ENCODE data around the gene SERINC5. TPM values are rescaled to one million over a fixed set of nuclear protein-coding genes. Genes with fewer than 3 reads are reported as not detected.

SERINC5 gene
- total RNA-seq, 1 experiment from 2014 or later, result 52.3 TPM

DNA sequence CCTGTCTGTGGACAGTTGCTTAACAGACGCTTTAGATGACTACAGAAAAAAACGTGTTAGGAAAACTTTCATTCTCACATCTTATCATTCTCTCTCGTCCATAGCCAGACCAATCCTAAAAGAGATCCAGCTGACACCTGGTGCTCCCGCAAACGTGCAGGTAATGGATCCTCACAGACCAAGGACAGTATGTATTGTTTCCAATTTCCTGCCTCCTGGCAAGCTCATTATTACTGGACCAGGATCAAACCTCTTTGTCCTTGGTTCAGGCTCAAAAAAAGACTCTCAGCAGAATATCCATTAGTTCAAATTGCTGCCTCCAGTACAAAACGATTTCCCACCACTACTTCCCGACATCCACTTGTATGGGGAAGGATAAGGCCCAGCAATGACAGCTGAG lies 62.4 kb downstream of the SERINC5 start:
- Histone ChIP-seq H2AK5ac (ENCODE audit: insufficient read length, low read length) (no peak overlapping the region), H3K27ac (ENCODE audit: insufficient read length, low read depth, low read length) (no peak overlapping the region), H3K9ac (ENCODE audit: extremely low read depth, insufficient read length, low read length) (no peak overlapping the region), H2BK15ac (ENCODE audit: low read depth, low read length) (no peak overlapping the region), H2AFZ (ENCODE audit: low read length) (no peak overlapping the region), H2BK120ac (ENCODE audit: low read depth, low read length, poor library complexity, severe bottlenecking) (no peak overlapping the region), H2BK12ac (ENCODE audit: insufficient read length, low read depth, low read length) (peak overlapping the region; percentile 38), H3K27me3 (ENCODE audit: insufficient read depth, low read length) (no peaks in the 10 kb centered on the region), H4K8ac (replicated peaks; ENCODE audit: insufficient read length, low read depth, low read length) (no peak overlapping the region), H3K23ac (ENCODE audit: insufficient read length, low read depth, low read length) (no peak overlapping the region), H3T11ph (ENCODE audit: low read length) (no peak overlapping the region), H3K79me2 (ENCODE audit: insufficient read depth, low read length) (peaks cover 19% of the 10 kb centered on the region; the same call in 1 of the 2 replicates), H3K23me2 (ENCODE audit: insufficient read length, low read depth, low read length, poor library complexity, severe bottlenecking) (no peaks in the 10 kb centered on the region), H3K18ac (ENCODE audit: insufficient read length, low read depth, low read length) (no peak overlapping the region), H3K79me1 (ENCODE audit: insufficient read depth, low read depth, low read length, poor library complexity, severe bottlenecking) (peaks cover 2% of the 10 kb centered on the region), H2BK5ac (ENCODE audit: insufficient read length, low read length) (no peak overlapping the region), H3K4me2 (ENCODE audit: insufficient read depth, insufficient read length, low read length) (no peak overlapping the region), H4K5ac (ENCODE audit: insufficient read length, low read depth, low read length) (no peak overlapping the region), H4K91ac (ENCODE audit: insufficient read length, low read depth, low read length) (no peak overlapping the region), H3K4ac (ENCODE audit: low read depth, low read length) (no peak overlapping the region), H4K20me1 (ENCODE audit: control insufficient read depth, insufficient read depth, insufficient read length) (no peaks in the 10 kb centered on the region), H3K14ac (ENCODE audit: insufficient read depth, low read length) (no peak overlapping the region), H2BK20ac (ENCODE audit: low read depth, low read length, poor library complexity, severe bottlenecking) (no peak overlapping the region), H3K9me3 (ENCODE audit: control insufficient read depth, low read depth, low read length) (no peaks in the 10 kb centered on the region), H3K56ac (ENCODE audit: insufficient read length, low read depth, low read length) (no peak overlapping the region), H3K4me1 (ENCODE audit: insufficient read depth, low read length) (peaks cover 29% of the 10 kb centered on the region)
- no peak for DNase-seq
- Mint-ChIP-seq H3K4me1 (peaks cover 57 to 64% of the 10 kb centered on the region in 2 experiments), H3K27ac (peak overlapping the region; percentile 24 to 52 (median 50); a peak in 4 of 7 replicates), H3K36me3 (ENCODE audit: insufficient read depth in 1 of 3, low read depth in 3 of 3) (peaks cover 5 to 11% (median 6%) of the 10 kb centered on the region in 3 experiments; a peak in 5 of 7 replicates), H3K9me3 (no peaks in the 10 kb centered on the region), H3K27me3 (ENCODE audit: low read depth) (no peaks in the 10 kb centered on the region), H3K4me3 (no peak overlapping the region)
- TF ChIP-seq, protein P1, sequence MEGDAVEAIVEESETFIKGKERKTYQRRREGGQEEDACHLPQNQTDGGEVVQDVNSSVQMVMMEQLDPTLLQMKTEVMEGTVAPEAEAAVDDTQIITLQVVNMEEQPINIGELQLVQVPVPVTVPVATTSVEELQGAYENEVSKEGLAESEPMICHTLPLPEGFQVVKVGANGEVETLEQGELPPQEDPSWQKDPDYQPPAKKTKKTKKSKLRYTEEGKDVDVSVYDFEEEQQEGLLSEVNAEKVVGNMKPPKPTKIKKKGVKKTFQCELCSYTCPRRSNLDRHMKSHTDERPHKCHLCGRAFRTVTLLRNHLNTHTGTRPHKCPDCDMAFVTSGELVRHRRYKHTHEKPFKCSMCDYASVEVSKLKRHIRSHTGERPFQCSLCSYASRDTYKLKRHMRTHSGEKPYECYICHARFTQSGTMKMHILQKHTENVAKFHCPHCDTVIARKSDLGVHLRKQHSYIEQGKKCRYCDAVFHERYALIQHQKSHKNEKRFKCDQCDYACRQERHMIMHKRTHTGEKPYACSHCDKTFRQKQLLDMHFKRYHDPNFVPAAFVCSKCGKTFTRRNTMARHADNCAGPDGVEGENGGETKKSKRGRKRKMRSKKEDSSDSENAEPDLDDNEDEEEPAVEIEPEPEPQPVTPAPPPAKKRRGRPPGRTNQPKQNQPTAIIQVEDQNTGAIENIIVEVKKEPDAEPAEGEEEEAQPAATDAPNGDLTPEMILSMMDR (conservative IDR thresholded peaks at IDR 0.05), result no peak
- no CpG with 5 or more reads among the region's 7 CpGs for WGBS (ENCODE audit: extremely low coverage, insufficient read length, low lambda C conversion rate)

Data from H9 (cell line).